Measurements from ENCODE around the gene ARHGEF38. TPM values are rescaled to one million over a fixed set of nuclear protein-coding genes. Genes with fewer than 3 reads are reported as not detected.

Gene ARHGEF38
- total RNA-seq, 1 donor from 2014 or later, result 0.42 TPM

- no peak overlapping the region for H3K4me3 ChIP-seq (ENCODE audit: low read depth, low read length)
- no peak for TF ChIP-seq CTCF (IDR thresholded peaks at IDR 0.05; ENCODE audit: insufficient read depth, low read length, poor library complexity, severe bottlenecking)
- no peaks in the 10 kb centered on the region for H3K36me3 ChIP-seq (ENCODE audit: control insufficient read depth, insufficient read depth, low read length)
- no peak for DNase-seq (ENCODE audit: low read depth)
- H3K27me3 ChIP-seq (ENCODE audit: control insufficient read depth, insufficient read depth, low read length), result no peaks in the 10 kb centered on the region
These were observed 10.9 kb downstream of the ARHGEF38 start for GRCh38 chr4:105563352-105563751.

GRCh38 chr4:105568584-105568983 lies 16.2 kb downstream of the ARHGEF38 start:
- Histone ChIP-seq H3K4me3 (ENCODE audit: low read depth, low read length) (no peak overlapping the region), H3K27me3 (ENCODE audit: control insufficient read depth, insufficient read depth, low read length) (no peaks in the 10 kb centered on the region), H3K36me3 (ENCODE audit: control insufficient read depth, insufficient read depth, low read length) (no peaks in the 10 kb centered on the region)
- TF ChIP-seq CTCF (IDR thresholded peaks at IDR 0.05; ENCODE audit: insufficient read depth, low read length, poor library complexity, severe bottlenecking), result no peak
- DNase-seq (ENCODE audit: low read depth), result no peak

GRCh38 chr4:105569057-105569865 lies 16.8 kb downstream of the ARHGEF38 start:
- Histone ChIP-seq H3K36me3 (ENCODE audit: control insufficient read depth, insufficient read depth, low read length) (no peaks in the 10 kb centered on the region), H3K27me3 (ENCODE audit: control insufficient read depth, insufficient read depth, low read length) (no peaks in the 10 kb centered on the region), H3K4me3 (ENCODE audit: low read depth, low read length) (no peak overlapping the region)
- no peak for DNase-seq (ENCODE audit: low read depth)
- no peak for TF ChIP-seq CTCF (IDR thresholded peaks at IDR 0.05; ENCODE audit: insufficient read depth, low read length, poor library complexity, severe bottlenecking)

- TF ChIP-seq CTCF (IDR thresholded peaks at IDR 0.05; ENCODE audit: insufficient read depth, low read length, poor library complexity, severe bottlenecking), result no peak
- DNase-seq (ENCODE audit: low read depth), result no peak
- no peaks in the 10 kb centered on the region for H3K27me3 ChIP-seq (ENCODE audit: control insufficient read depth, insufficient read depth, low read length)
- no peak overlapping the region for H3K4me3 ChIP-seq (ENCODE audit: low read depth, low read length)
- no peaks in the 10 kb centered on the region for H3K36me3 ChIP-seq (ENCODE audit: control insufficient read depth, insufficient read depth, low read length)
These were observed 17.4 kb downstream of the ARHGEF38 start for GRCh38 chr4:105569866-105570236.

GRCh38 chr4:105572296-105572695 lies 19.9 kb downstream of the ARHGEF38 start:
- H3K27me3 ChIP-seq (ENCODE audit: control insufficient read depth, insufficient read depth, low read length), result no peaks in the 10 kb centered on the region
- no peaks in the 10 kb centered on the region for H3K36me3 ChIP-seq (ENCODE audit: control insufficient read depth, insufficient read depth, low read length)
- H3K4me3 ChIP-seq (ENCODE audit: low read depth, low read length), result no peak overlapping the region
- DNase-seq (ENCODE audit: low read depth), result no peak
- no peak for TF ChIP-seq CTCF (IDR thresholded peaks at IDR 0.05; ENCODE audit: insufficient read depth, low read length, poor library complexity, severe bottlenecking)

Measured in kidney epithelial cell (primary cell).